ENCODE measurements around the gene SLC22A12. TPM values are rescaled to one million over a fixed set of nuclear protein-coding genes. Genes with fewer than 3 reads are reported as not detected.
"Not testable (repeated sequence)": the region's sequence is repeated elsewhere in the genome, so short reads cannot be mapped to it uniquely, and the experiment has no call there.

SLC22A12 gene
- total RNA-seq, 1 donor from 2014 or later = not detected

DNA sequence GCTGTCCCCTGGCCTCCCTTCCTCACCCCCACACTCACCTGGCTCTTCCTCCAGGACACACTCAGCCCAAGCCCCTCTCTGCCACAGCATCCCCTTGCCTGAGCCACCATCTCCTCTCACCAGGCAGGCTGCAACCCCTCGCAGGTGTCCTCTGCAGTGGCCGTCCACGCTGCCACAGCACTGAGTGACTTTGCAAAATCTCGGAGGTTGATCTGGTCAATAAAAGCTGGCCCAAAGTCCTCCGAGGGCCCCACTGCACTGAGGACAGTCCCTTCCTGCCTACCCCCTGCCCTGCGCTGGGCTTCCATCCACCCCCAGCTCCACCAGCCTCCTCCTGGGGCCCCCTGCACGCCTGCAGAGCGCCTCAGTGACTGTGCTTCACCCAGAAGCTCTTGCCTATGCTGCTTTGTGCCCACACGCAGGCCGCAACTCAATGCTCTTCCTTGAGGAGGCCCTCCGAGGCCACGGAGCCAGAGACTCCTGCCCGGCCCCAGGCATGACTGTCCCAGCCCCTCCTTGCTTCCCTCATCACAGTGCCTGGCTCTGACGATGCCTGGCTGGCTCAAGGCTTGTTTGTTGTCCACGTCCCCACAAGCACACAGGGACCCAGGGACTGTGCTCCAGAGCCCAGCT, 30.8 kb upstream of the SLC22A12 start:
- no peak for TF ChIP-seq CTCF (IDR thresholded peaks at IDR 0.05)
- no peak for DNase-seq (ENCODE audit: extremely low spot score, unreplicated experiment)
- no peaks in the 10 kb centered on the region for H3K9me3 Mint-ChIP-seq (ENCODE audit: unreplicated experiment)
- no peak overlapping the region for H3K4me3 Mint-ChIP-seq (ENCODE audit: unreplicated experiment)
- no peak overlapping the region for H3K27ac Mint-ChIP-seq (ENCODE audit: unreplicated experiment)
- no peaks in the 10 kb centered on the region for H3K36me3 Mint-ChIP-seq (ENCODE audit: unreplicated experiment)
- H3K4me1 Mint-ChIP-seq (ENCODE audit: unreplicated experiment) = peaks cover 5% of the 10 kb centered on the region
- peaks cover 9% of the 10 kb centered on the region for H3K27me3 Mint-ChIP-seq (ENCODE audit: unreplicated experiment)

- no peak overlapping the region for H3K27ac Mint-ChIP-seq (ENCODE audit: unreplicated experiment)
- H3K4me1 Mint-ChIP-seq (ENCODE audit: unreplicated experiment) = no peaks in the 10 kb centered on the region
- H3K27me3 Mint-ChIP-seq (ENCODE audit: unreplicated experiment) = peaks cover 9% of the 10 kb centered on the region
These were observed 30.1 kb upstream of the SLC22A12 start for GRCh38 chr11:64560941-64561340.

DNA sequence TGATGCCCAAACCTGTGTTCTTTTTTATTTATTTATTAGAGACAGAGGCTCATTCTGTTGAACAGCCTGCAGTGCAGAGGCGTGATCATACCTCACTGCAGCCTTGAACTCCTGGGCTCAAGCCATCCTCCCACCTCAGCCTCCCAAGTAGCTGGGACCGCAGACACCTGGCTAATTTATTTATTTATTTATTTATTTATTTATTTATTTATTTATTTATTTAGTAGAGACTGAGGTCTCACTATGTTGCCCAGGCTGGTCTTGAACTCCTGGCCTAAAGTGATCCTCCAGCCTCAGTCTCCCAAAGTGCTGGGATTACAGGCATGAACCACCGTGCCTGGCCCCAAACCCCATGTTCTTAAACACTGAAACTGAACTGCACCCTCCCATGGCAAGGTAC, 29.6 kb upstream of the SLC22A12 start:
- H3K36me3 Mint-ChIP-seq (ENCODE audit: unreplicated experiment); H3K27ac Mint-ChIP-seq (ENCODE audit: unreplicated experiment); H3K9me3 Mint-ChIP-seq (ENCODE audit: unreplicated experiment); DNase-seq (ENCODE audit: extremely low spot score, unreplicated experiment); H3K27me3 Mint-ChIP-seq (ENCODE audit: unreplicated experiment); H3K4me3 Mint-ChIP-seq (ENCODE audit: unreplicated experiment); H3K4me1 Mint-ChIP-seq (ENCODE audit: unreplicated experiment): not testable (repeated sequence)

More at GRCh38 chr11:64560941-64561340, 30.1 kb upstream of the SLC22A12 start:
- no peak overlapping the region for H3K4me3 Mint-ChIP-seq (ENCODE audit: unreplicated experiment)
- H3K36me3 Mint-ChIP-seq (ENCODE audit: unreplicated experiment) = no peaks in the 10 kb centered on the region
- DNase-seq (ENCODE audit: extremely low spot score, unreplicated experiment) = no peak
- no peak for TF ChIP-seq CTCF (IDR thresholded peaks at IDR 0.05)
- no peaks in the 10 kb centered on the region for H3K9me3 Mint-ChIP-seq (ENCODE audit: unreplicated experiment)

DNA sequence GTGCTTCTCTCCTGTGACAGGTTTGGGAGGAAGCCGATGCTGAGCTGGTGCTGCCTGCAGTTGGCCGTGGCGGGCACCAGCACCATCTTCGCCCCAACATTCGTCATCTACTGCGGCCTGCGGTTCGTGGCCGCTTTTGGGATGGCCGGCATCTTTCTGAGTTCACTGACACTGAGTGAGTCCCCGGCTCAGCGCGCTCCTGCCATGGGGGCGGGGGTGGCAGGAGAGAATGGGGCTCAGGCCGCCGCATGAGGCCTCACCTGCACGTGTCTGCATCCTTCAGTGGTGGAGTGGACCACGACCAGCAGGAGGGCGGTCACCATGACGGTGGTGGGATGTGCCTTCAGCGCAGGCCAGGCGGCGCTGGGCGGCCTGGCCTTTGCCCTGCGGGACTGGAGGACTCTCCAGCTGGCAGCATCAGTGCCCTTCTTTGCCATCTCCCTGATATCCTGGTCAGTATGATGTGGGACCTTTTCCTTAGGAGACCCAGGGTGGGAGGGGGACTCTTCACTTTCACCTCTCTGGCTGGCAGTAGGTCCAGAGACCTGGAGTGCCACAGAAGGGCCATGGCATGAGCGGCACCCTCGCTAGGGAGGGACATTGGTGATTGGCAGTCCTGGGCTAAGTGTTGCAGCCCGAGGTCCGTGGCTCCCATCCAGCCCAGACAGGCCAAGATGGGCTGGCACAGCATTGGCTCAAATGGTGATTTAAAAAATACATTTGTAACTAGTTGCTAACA, 28.9 kb upstream of the SLC22A12 start:
- no peak for DNase-seq (ENCODE audit: extremely low spot score, unreplicated experiment)
- Mint-ChIP-seq H3K36me3 (ENCODE audit: unreplicated experiment) (no peaks in the 10 kb centered on the region), H3K27ac (ENCODE audit: unreplicated experiment) (no peak overlapping the region), H3K9me3 (ENCODE audit: unreplicated experiment) (no peaks in the 10 kb centered on the region), H3K4me3 (ENCODE audit: unreplicated experiment) (no peak overlapping the region), H3K4me1 (ENCODE audit: unreplicated experiment) (peaks cover 5% of the 10 kb centered on the region), H3K27me3 (ENCODE audit: unreplicated experiment) (peaks cover 12% of the 10 kb centered on the region)
- TF ChIP-seq CTCF (IDR thresholded peaks at IDR 0.05) = no peak

DNA sequence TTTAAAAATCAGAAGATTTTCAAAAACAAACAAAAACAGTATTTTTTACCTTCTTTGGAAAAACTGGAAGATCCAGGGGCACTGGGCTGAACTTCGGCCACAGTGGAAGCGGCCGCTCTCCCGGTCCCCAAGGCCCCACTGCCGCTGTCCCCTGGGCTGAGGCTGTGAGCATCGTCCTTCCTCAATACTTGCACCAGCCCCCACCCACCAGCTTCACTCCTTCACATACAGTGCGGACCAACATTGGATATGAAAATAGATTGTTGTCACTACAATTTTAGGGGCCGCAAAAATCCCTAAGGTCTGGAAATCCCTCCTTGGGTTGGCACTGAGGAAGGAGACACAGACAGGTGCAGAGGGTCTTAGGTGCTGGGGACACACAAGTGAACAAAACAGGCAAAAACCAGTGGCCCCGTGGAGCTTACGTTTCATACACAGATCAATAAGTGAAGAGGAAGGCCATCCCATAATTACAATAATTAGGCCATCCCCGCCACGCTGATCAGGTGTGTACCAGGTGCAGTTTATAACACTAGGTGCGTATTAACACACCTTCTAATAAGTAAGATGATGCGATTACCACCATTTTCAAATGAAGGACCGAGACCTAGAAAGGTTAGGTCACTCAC, 28.2 kb upstream of the SLC22A12 start:
- Mint-ChIP-seq H3K36me3 (ENCODE audit: unreplicated experiment) (no peaks in the 10 kb centered on the region), H3K4me3 (ENCODE audit: unreplicated experiment) (no peak overlapping the region), H3K27me3 (ENCODE audit: unreplicated experiment) (peaks cover 10% of the 10 kb centered on the region), H3K27ac (ENCODE audit: unreplicated experiment) (no peak overlapping the region), H3K9me3 (ENCODE audit: unreplicated experiment) (no peaks in the 10 kb centered on the region), H3K4me1 (ENCODE audit: unreplicated experiment) (peaks cover 5% of the 10 kb centered on the region)
- TF ChIP-seq CTCF (IDR thresholded peaks at IDR 0.05) = no peak
- no peak for DNase-seq (ENCODE audit: extremely low spot score, unreplicated experiment)
